Neural cell (in vitro differentiated cells): ENCODE measurements around the gene TSPAN18.

Experiments
- EP300 ChIP-seq: fragments of 450-650 bp; conservative IDR thresholded peaks from 2 replicates; pipeline ENCODE4 v1.6.1; 2014; ENCODE audit warnings: antibody characterized with exemption, mild to moderate bottlenecking, moderate library complexity; ENCODE audit not compliant: poor library complexity, severe bottlenecking
- EZH2 ChIP-seq: fragments of 200-600, 300-800 bp; shearing (Covaris generic), sonication (generic); IDR thresholded peaks from 2 replicates; pipeline ENCODE4 v1.6.1; 2014; ENCODE audit warnings: antibody characterized with exemption, low read length, borderline replicate concordance, mild to moderate bottlenecking; ENCODE audit not compliant: insufficient read depth, poor library complexity, severe bottlenecking
- MXI1 ChIP-seq: fragments of 450-650 bp; conservative IDR thresholded peaks from 2 replicates; pipeline ENCODE4 v1.6.1; 2014; ENCODE audit warnings: antibody characterized with exemption, mild to moderate bottlenecking; ENCODE audit not compliant: poor library complexity, severe bottlenecking
- POLR2AphosphoS5 ChIP-seq: IDR thresholded peaks from 2 replicates; pipeline ENCODE4 v1.6.1; 2012
- RAD21 ChIP-seq: fragments of 450-650 bp; conservative IDR thresholded peaks from 2 replicates; pipeline ENCODE4 v1.6.1; 2014; ENCODE audit warnings: antibody characterized with exemption, mild to moderate bottlenecking, moderate library complexity
- SMC3 ChIP-seq: fragments of 450-650 bp; conservative IDR thresholded peaks from 2 replicates; pipeline ENCODE4 v1.6.1; 2014; ENCODE audit warnings: antibody characterized with exemption, mild to moderate bottlenecking, moderate library complexity; ENCODE audit not compliant: poor library complexity
- TF ChIP-seq, protein P1 (sequence below): fragments of 450-650 bp; IDR thresholded peaks from 2 replicates; pipeline ENCODE4 v1.5.1; 2014; ENCODE audit warnings: antibody characterized with exemption, mild to moderate bottlenecking, moderate library complexity; ENCODE audit not compliant: poor library complexity, severe bottlenecking
- TF ChIP-seq, protein P2 (sequence below): IDR thresholded peaks from 2 replicates; pipeline ENCODE4 v1.6.1; 2012; ENCODE audit warnings: borderline replicate concordance

DNA sequence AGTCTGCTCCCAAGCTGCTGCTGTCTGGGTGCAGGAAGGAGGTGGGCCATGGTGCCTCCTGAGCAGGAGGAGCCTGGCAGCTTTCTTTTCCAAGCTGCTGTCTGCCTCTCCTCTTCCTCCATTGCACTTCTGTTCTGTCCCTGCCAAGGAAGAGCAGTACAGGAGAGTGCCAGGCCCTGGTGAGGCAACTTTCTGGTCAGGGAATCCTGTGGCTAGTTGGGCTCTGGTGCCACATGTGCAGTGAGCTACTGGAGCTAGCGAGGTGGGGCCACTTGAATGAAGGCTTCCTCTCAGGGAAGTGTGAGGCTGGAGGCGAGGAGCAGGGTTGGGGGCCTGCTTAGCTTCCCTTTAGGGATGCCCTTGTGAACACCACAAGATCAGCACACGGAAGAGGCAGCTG is 90.0 kb downstream of the TSPAN18 start:
- TF ChIP-seq EZH2: no peak
- TF ChIP-seq, protein P1, sequence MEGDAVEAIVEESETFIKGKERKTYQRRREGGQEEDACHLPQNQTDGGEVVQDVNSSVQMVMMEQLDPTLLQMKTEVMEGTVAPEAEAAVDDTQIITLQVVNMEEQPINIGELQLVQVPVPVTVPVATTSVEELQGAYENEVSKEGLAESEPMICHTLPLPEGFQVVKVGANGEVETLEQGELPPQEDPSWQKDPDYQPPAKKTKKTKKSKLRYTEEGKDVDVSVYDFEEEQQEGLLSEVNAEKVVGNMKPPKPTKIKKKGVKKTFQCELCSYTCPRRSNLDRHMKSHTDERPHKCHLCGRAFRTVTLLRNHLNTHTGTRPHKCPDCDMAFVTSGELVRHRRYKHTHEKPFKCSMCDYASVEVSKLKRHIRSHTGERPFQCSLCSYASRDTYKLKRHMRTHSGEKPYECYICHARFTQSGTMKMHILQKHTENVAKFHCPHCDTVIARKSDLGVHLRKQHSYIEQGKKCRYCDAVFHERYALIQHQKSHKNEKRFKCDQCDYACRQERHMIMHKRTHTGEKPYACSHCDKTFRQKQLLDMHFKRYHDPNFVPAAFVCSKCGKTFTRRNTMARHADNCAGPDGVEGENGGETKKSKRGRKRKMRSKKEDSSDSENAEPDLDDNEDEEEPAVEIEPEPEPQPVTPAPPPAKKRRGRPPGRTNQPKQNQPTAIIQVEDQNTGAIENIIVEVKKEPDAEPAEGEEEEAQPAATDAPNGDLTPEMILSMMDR: no peak
- TF ChIP-seq MXI1: no peak
- TF ChIP-seq SMC3: no peak
- TF ChIP-seq EP300: no peak
- TF ChIP-seq RAD21: no peak
- TF ChIP-seq, protein P2, sequence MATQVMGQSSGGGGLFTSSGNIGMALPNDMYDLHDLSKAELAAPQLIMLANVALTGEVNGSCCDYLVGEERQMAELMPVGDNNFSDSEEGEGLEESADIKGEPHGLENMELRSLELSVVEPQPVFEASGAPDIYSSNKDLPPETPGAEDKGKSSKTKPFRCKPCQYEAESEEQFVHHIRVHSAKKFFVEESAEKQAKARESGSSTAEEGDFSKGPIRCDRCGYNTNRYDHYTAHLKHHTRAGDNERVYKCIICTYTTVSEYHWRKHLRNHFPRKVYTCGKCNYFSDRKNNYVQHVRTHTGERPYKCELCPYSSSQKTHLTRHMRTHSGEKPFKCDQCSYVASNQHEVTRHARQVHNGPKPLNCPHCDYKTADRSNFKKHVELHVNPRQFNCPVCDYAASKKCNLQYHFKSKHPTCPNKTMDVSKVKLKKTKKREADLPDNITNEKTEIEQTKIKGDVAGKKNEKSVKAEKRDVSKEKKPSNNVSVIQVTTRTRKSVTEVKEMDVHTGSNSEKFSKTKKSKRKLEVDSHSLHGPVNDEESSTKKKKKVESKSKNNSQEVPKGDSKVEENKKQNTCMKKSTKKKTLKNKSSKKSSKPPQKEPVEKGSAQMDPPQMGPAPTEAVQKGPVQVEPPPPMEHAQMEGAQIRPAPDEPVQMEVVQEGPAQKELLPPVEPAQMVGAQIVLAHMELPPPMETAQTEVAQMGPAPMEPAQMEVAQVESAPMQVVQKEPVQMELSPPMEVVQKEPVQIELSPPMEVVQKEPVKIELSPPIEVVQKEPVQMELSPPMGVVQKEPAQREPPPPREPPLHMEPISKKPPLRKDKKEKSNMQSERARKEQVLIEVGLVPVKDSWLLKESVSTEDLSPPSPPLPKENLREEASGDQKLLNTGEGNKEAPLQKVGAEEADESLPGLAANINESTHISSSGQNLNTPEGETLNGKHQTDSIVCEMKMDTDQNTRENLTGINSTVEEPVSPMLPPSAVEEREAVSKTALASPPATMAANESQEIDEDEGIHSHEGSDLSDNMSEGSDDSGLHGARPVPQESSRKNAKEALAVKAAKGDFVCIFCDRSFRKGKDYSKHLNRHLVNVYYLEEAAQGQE: no peak
- no peak for TF ChIP-seq POLR2AphosphoS5
